Thyroid gland (tissue), 4 donors: ENCODE measurements around the gene LY6G5B.

Source experiments
- POLR2A ChIP-seq, 2 donors: fragments of 450-650 bp; IDR thresholded peaks; one replicate each; pipeline ENCODE4 v1.6.1; 2017; ENCODE audit warnings: antibody characterized with exemption in 2 of 2, mild to moderate bottlenecking in 2 of 2, moderate library complexity in 1 of 2
- TF ChIP-seq, protein P1 (sequence below), 6 experiments: fragments of 200-600 bp in 3 of 6; fragments of 450-650 bp in 3 of 6; sonication (generic) in 3 of 6; IDR thresholded peaks; one replicate each; pipeline ENCODE4 v1.5.1; 2016 to 2019; ENCODE audit warnings: antibody characterized with exemption in 6 of 6, mild to moderate bottlenecking in 2 of 6, inconsistent platforms in 1 of 6, moderate library complexity in 1 of 6

- TF ChIP-seq, protein P1, sequence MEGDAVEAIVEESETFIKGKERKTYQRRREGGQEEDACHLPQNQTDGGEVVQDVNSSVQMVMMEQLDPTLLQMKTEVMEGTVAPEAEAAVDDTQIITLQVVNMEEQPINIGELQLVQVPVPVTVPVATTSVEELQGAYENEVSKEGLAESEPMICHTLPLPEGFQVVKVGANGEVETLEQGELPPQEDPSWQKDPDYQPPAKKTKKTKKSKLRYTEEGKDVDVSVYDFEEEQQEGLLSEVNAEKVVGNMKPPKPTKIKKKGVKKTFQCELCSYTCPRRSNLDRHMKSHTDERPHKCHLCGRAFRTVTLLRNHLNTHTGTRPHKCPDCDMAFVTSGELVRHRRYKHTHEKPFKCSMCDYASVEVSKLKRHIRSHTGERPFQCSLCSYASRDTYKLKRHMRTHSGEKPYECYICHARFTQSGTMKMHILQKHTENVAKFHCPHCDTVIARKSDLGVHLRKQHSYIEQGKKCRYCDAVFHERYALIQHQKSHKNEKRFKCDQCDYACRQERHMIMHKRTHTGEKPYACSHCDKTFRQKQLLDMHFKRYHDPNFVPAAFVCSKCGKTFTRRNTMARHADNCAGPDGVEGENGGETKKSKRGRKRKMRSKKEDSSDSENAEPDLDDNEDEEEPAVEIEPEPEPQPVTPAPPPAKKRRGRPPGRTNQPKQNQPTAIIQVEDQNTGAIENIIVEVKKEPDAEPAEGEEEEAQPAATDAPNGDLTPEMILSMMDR (IDR thresholded peaks at IDR 0.05), result no peak
- no peak for TF ChIP-seq POLR2A (IDR thresholded peaks at IDR 0.05)
Observed at GRCh38 chr6:31700740-31701401, 31.1 kb downstream of the LY6G5B start.
